GM12873 (cell line): ENCODE data around the gene CGAS.

Experiments
- TF ChIP-seq, protein P1 (sequence below): IDR thresholded peaks from 2 replicates; pipeline ENCODE4 v1.5.1; 2012; ENCODE audit warnings: low read depth, mild to moderate bottlenecking, moderate library complexity, low read length, control low read depth; ENCODE audit not compliant: insufficient read depth; ENCODE audit errors: missing control alignments

CGAS gene

DNA sequence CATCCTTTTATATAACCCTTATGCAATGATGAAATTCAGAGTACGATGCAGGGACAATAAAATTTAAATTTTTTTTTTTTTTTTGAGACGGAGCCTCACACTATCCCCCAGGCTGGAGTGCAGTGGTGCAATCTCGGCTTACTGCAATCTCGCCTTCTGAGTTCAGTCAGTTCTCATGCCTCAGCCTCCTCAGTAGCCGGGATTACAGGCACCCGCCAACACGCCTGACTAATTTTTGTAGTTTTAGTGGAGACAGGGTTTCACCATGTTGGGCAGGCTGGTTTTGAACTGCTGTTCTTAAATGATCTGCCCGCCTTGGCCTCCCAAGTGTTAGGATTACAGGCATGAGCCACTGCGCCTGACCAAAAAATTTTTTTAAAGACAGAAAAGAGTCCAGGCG lies 24.6 kb upstream of the CGAS start:
- TF ChIP-seq, protein P1, sequence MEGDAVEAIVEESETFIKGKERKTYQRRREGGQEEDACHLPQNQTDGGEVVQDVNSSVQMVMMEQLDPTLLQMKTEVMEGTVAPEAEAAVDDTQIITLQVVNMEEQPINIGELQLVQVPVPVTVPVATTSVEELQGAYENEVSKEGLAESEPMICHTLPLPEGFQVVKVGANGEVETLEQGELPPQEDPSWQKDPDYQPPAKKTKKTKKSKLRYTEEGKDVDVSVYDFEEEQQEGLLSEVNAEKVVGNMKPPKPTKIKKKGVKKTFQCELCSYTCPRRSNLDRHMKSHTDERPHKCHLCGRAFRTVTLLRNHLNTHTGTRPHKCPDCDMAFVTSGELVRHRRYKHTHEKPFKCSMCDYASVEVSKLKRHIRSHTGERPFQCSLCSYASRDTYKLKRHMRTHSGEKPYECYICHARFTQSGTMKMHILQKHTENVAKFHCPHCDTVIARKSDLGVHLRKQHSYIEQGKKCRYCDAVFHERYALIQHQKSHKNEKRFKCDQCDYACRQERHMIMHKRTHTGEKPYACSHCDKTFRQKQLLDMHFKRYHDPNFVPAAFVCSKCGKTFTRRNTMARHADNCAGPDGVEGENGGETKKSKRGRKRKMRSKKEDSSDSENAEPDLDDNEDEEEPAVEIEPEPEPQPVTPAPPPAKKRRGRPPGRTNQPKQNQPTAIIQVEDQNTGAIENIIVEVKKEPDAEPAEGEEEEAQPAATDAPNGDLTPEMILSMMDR, result no peak

DNA sequence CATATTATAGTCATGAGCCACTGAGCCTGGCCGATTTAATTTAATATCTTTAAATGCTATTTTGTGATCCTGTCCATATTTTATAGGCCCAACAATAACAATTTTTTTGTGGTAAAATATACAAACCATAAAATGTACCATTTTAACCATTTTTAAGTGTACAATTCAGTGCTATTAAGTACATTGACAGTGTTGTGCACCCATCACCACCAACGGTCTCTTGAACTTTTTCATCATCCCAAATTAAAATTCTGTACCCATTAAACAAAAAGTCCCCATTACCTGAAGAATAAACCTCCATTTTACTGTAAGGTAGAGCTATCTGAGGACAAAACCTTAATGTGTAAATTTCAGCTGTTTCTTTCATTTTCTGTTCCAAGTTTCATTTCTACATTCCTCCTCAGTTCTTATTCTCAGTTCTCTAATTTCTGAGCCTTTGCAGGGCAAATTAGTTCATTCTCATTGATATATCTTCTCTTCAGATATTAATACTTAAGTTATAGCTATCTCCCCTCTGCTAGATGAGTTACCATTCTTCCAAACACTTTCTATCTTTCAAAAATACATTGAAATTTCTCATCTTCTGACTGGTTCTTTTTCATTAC lies 19.7 kb upstream of the CGAS start:
- TF ChIP-seq, protein P1, result no peak

DNA sequence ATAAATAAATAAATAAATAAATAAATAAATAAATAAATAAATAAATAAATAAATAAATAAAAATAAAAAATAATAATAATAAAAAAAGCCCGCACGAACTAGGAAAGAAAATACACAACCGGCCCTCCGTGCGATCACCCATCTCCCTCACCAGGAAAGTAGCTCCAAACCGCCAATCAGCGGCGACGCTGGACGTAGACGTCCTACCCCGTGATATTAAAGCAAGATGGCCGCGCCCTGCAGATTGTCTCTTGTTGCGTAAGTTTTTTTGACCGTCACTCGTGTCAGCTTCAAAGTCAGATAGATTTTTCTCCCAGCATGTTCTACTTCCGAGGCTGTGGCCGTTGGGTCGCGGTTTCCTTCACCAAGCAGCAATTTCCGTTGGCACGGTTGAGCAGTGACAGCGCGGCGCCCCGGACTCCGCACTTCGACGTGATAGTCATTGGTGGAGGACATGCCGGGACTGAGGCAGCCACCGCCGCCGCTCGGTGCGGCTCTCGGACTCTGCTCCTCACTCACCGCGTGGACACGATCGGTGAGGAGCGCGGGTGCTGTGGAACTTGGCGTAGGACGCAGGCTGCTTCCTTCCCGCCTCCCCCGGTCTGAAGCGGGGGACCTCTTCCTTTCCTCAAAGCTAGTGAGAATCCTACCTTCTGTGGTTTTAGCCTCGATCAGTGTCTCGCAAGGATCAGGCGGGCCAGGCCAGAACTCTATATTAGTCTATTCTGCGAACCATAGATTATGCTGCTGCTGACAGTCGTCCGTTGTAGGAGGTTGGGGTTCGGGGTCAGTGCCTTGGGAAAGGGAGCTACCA lies 9.6 kb upstream of the CGAS start, which contains the start of gene MTO1:
Gene MTO1 (plus strand): TSS at position 201 of the 814 bp plus-strand sequence. CDS start 118 bp downstream, at position 319.
- TF ChIP-seq, protein P1, result no peak

DNA sequence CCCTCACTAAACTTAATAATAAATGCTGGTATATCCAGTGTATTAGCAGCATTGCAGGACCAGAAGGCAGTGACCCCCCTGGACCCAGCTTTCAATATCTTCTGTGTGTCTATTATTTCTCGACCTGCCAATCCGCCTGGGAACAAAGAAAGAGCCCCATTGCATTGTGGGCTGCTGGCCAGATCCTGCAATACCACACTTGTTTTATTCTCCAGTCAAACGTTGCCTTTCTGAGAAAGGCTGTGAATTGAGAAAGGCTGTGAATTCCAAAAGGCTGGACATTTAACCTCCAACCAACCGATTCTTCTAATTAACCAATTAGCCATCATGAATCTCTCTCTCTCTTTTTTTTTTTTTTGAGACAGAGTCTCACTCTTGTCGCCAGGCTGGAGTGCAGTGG lies 8.0 kb upstream of the CGAS start:
- TF ChIP-seq, protein P1, result no peak

DNA sequence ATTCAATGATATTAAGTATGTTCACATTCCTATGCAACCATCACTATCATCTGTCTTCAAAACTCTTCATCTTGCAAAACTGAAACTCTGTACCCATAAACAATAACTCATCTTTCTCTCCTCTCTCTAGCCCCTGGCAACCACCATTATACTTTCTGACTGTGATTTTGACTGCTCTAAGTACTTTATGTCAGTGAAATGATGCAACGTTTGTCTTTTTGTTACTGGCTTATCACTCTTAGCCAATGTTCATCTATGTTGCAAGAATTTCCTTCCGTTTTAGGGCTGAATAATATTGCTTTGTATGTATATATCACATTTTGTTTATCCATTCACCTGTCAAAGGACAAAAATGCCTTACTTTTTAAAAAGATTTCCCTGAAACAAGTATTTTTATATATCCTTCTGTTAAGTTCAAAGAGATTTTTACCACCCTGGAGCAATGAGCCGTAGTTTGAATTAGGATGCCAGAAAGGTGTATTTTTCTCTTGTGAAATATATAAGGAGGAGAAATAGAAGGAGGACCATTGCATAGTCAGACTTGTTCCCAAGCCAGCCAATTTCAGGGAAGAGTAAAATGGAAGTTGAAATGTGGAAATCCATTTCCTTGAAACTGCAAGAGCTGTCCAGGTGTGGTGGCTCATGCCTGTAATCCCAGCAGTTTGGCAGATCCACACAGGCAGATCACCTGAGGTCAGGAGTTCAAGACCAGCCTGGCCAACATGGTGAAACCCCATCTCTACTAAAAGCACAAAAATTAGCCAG lies 4.0 kb upstream of the CGAS start:
- TF ChIP-seq, protein P1, result no peak

DNA sequence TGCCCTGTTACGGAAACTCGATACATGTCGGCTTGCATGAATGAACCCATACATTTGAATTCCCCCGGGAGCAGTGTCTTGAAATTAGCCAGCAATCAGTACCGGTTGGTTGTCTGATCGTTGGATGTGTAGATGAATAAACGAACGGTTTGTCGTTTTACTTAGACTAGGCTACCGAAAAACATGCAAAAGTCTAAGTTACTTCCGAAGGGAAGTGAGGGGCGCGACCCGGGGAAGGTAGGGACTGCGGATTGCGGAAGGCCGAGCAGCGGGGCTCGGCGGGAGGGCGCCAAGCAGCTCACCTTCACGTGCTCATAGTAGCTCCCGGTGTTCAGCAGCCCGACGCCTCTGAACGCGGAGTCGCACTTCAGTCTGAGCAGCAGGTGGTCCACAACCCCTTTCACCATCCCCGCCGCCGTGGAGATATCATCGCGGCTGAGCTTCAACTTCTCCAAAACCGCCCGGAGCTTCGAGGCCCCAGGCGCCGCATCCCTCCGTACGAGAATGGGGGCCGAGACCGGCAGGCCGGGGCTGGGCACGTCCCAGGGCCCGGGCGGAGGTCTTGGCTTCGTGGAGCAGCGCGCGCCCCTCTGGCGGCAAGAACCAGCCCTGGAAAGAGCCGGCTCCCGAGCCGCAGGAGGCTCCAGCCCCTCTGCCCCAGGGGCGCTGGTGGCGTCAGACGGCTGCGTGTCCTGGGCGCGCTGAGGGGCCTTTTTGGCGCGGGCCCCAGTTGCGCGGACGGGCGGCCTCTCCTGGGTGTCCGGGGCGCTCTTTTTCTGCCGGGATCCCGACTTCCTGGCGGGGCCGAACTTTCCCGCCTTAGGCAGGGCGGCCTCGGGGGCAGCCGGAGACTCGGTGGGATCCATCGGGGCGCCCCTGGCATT lies 632 bp downstream of the CGAS start:
- TF ChIP-seq, protein P1, result no peak
